Retinal pigment epithelial cell (primary cell): Measurements from ENCODE around the gene CLEC4F.

Source experiments
- DNase-seq: peaks from one replicate; pipeline ENCODE4 v3.0.0-alpha.2; 2010; ENCODE audit warnings: low read depth
- H3K4me3 ChIP-seq: 2 replicates; pipeline ENCODE4 v1.5.1; 2011; ENCODE audit warnings: mild to moderate bottlenecking, low read length, control low read depth, moderate library complexity
- CTCF ChIP-seq: conservative IDR thresholded peaks from 2 replicates; pipeline ENCODE4 v1.5.1; 2011; ENCODE audit warnings: low read depth, low read length, control low read depth, inconsistent platforms

The CLEC4F gene

GRCh38 chr2:70767699-70768589, 52.5 kb downstream of the CLEC4F start, which contains the start of gene ADD2:
TSS of gene ADD2 (minus strand) at chr2:70768200. CDS start at chr2:70706408, 61,792 bp downstream.
- H3K4me3 ChIP-seq, result peak within 1 kb of the TSS; percentile 52
- DNase-seq, result no peak
- TF ChIP-seq CTCF, result peak; percentile 46

- no peak for TF ChIP-seq CTCF
- peak overlapping the region; percentile 52 for H3K4me3 ChIP-seq
- no peak for DNase-seq
These were observed 53.2 kb downstream of the CLEC4F start for GRCh38 chr2:70767079-70767698.

- DNase-seq, result no peak
- peak overlapping the region; percentile 40 for H3K4me3 ChIP-seq
- no peak for TF ChIP-seq CTCF
These were observed 53.9 kb downstream of the CLEC4F start for GRCh38 chr2:70766357-70767078.

- TF ChIP-seq CTCF, result no peak
- no peak overlapping the region for H3K4me3 ChIP-seq
- DNase-seq, result no peak
These were observed 54.9 kb downstream of the CLEC4F start for GRCh38 chr2:70765507-70765906.

- no peak for TF ChIP-seq CTCF
- DNase-seq, result no peak
- H3K4me3 ChIP-seq, result no peak overlapping the region
These were observed 61.0 kb downstream of the CLEC4F start for GRCh38 chr2:70759446-70759845.
